HG03432 (cell line): ENCODE measurements around the gene GIMAP6.
"Not testable (repeated sequence)": the region's sequence is repeated elsewhere in the genome, so short reads cannot be mapped to it uniquely, and the experiment has no call there.

Source experiments
- ATAC-seq: cut with Tn5 transposase; IDR thresholded peaks from one replicate; pipeline ENCODE4 v1.9.1; 2021; ENCODE audit warnings: mild to moderate bottlenecking, moderate library complexity; ENCODE audit not compliant: unreplicated experiment

GIMAP6 gene

GRCh38 chr7:150586785-150587152 is 45.4 kb downstream of the GIMAP6 start:
- no peak for ATAC-seq

- ATAC-seq = no peak
Measured at GRCh38 chr7:150586068-150586784, 46.0 kb downstream of the GIMAP6 start.

GRCh38 chr7:150585199-150585598 is 47.0 kb downstream of the GIMAP6 start:
- ATAC-seq = no peak

GRCh38 chr7:150580638-150581394 is 51.4 kb downstream of the GIMAP6 start:
- ATAC-seq = no peak

GRCh38 chr7:150579979-150580637 is 52.1 kb downstream of the GIMAP6 start:
- ATAC-seq = not testable (repeated sequence)
